HCT116 (cell line): Measurements from ENCODE around the gene AKAP13. TPM values are rescaled to one million over a fixed set of nuclear protein-coding genes. Genes with fewer than 3 reads are reported as not detected.

Experiments used
- ATAC-seq: fragments of 200-7000 bp; cut with Tn5 transposase; 2 replicates; pipeline ENCODE4 v1.9.1; 2020; ENCODE audit warnings: mild to moderate bottlenecking, moderate library complexity
- BruUV-seq: library from RNA; stranded (reverse); fragments of 400-500 nt; replicated peaks from 2 replicates; lab custom pipeline; 2021; lab: Mats Ljungman, UMichigan
- CTCF ChIA-PET: fragments of 300-600 bp; sonication (Branson Sonifier 250); formaldehyde crosslinking; loops from one replicate; lab custom pipeline; 2021; ENCODE audit warnings: antibody characterized with exemption; lab: Charles Lee
- POLR2A ChIA-PET: fragments of 300-600, 350-600 bp; sonication (Branson Sonifier 250); formaldehyde crosslinking; loops from one replicate; lab custom pipeline; 2021; ENCODE audit warnings: antibody characterized with exemption; lab: Charles Lee
- RAD21 ChIA-PET, 2 experiments: fragments of 300-600 bp; sonication (Branson Sonifier 250); formaldehyde crosslinking; loops; one replicate each; lab custom pipeline; 2023; ENCODE audit warnings: low total read pairs in 2 of 2; ENCODE audit not compliant: uncharacterized antibody in 2 of 2, unreplicated experiment in 2 of 2, low non-redundant PET in 1 of 2; lab: Charles Lee
- DNase-seq: peaks from one replicate; pipeline ENCODE4 v3.0.0-alpha.2; 2010; ENCODE audit warnings: low read depth, low spot score
- H2AFZ ChIP-seq: fragments of 200-600 bp; shearing (Covaris generic), sonication (generic); 2 replicates; pipeline ENCODE4 v1.6.1; 2017; ENCODE audit warnings: low read depth, mixed run types, mixed read lengths, antibody characterized with exemption, low read length; ENCODE audit not compliant: poor library complexity, severe bottlenecking
- H3K27ac ChIP-seq: 2 replicates; pipeline ENCODE4 v1.5.1; 2012; ENCODE audit warnings: low read depth, low read length
- H3K27me3 ChIP-seq: fragments of 200-600 bp; sonication (generic); 2 replicates; pipeline ENCODE4 v1.6.1; 2016; ENCODE audit warnings: mixed run types, low read length, mixed read lengths; ENCODE audit not compliant: insufficient read depth
- H3K36me3 ChIP-seq, 2 experiments: fragments of 200-500 bp in 1 of 2; fragments of 200-600 bp in 1 of 2; sonication (Bioruptor generic) in 1 of 2; sonication (generic) in 1 of 2; 2 replicates each; pipeline versions ENCODE4 v1.5.1 to v1.6.1; 2014 to 2016; ENCODE audit warnings: low read length in 2 of 2, inconsistent platforms in 1 of 2, mixed read lengths in 1 of 2, mixed run types in 1 of 2; ENCODE audit not compliant: insufficient read depth in 2 of 2, control insufficient read depth in 1 of 2
- H3K4me1 ChIP-seq, 2 experiments: fragments of 200-600 bp in 1 of 2; sonication (generic) in 1 of 2; 2 replicates each; pipeline versions ENCODE4 v1.5.1 to v1.6.1; 2012 to 2017; ENCODE audit warnings: low read length in 2 of 2, inconsistent platforms in 1 of 2, mild to moderate bottlenecking in 1 of 2, mixed read lengths in 1 of 2, mixed run types in 1 of 2, moderate library complexity in 1 of 2; ENCODE audit not compliant: insufficient read depth in 2 of 2, control insufficient read depth in 1 of 2
- H3K4me2 ChIP-seq: fragments of 200-600 bp; sonication (generic); 2 replicates; pipeline ENCODE4 v1.6.1; 2017; ENCODE audit warnings: mixed run types, low read length, mixed read lengths
- H3K4me3 ChIP-seq, 2 experiments: fragments of 200-600 bp in 1 of 2; sonication (generic) in 1 of 2; replicated peaks in 1 of 2; 2 replicates each; pipeline ENCODE4 v1.5.1; 2011 to 2016; ENCODE audit warnings: low read length in 2 of 2, control low read depth in 1 of 2, low read depth in 1 of 2, mild to moderate bottlenecking in 1 of 2, mixed read lengths in 1 of 2, mixed run types in 1 of 2
- H3K79me2 ChIP-seq: fragments of 200-600 bp; sonication (generic); 2 replicates; pipeline ENCODE4 v1.6.1; 2017; ENCODE audit warnings: mild to moderate bottlenecking, mixed run types, low read length, moderate library complexity, mixed read lengths; ENCODE audit not compliant: insufficient read depth
- H3K9ac ChIP-seq: fragments of 200-600 bp; sonication (generic); 2 replicates; pipeline ENCODE4 v1.6.1; 2016; ENCODE audit warnings: low read length, mixed read lengths
- H3K9me2 ChIP-seq: fragments of 200-600 bp; sonication (generic), shearing (Covaris generic); 2 replicates; pipeline ENCODE4 v1.6.1; 2017; ENCODE audit warnings: mixed run types, mild to moderate bottlenecking, moderate library complexity; ENCODE audit not compliant: insufficient read depth
- H3K9me3 ChIP-seq, 2 experiments: fragments of 200-500 bp in 1 of 2; fragments of 200-600 bp in 1 of 2; sonication (Bioruptor generic) in 1 of 2; sonication (generic) in 1 of 2; 2 replicates each; pipeline ENCODE4 v1.6.1; 2014 to 2017; ENCODE audit warnings: low read length in 2 of 2, mixed read lengths in 2 of 2, inconsistent platforms in 1 of 2, low read depth in 1 of 2, mild to moderate bottlenecking in 1 of 2, mixed run types in 1 of 2, moderate library complexity in 1 of 2; ENCODE audit not compliant: control insufficient read depth in 1 of 2, insufficient read depth in 1 of 2
- H4K20me1 ChIP-seq: fragments of 200-600 bp; sonication (generic), shearing (Covaris generic); 2 replicates; pipeline ENCODE4 v1.6.1; 2017; ENCODE audit warnings: mixed run types, mild to moderate bottlenecking, moderate library complexity; ENCODE audit not compliant: insufficient read depth
- CBX3 ChIP-seq: IDR thresholded peaks from 2 replicates; pipeline ENCODE4 v1.6.1; 2012; ENCODE audit warnings: low read depth
- CEBPB ChIP-seq: IDR thresholded peaks from 2 replicates; pipeline ENCODE4 v1.6.1; 2012; ENCODE audit warnings: low read depth
- EGR1 ChIP-seq: IDR thresholded peaks from 2 replicates; pipeline ENCODE4 v1.6.1; 2012; ENCODE audit warnings: low read depth
- ELF1 ChIP-seq: IDR thresholded peaks from 2 replicates; pipeline ENCODE4 v1.6.1; 2012; ENCODE audit warnings: low read depth, borderline replicate concordance
- EZH2phosphoT487 ChIP-seq: fragments of 200-600 bp; IDR thresholded peaks from 2 replicates; pipeline ENCODE4 v1.6.1; 2018; ENCODE audit warnings: antibody characterized with exemption, borderline replicate concordance
- FOSL1 ChIP-seq: IDR thresholded peaks from 2 replicates; pipeline ENCODE4 v1.6.1; 2012; ENCODE audit warnings: low read depth
- JUND ChIP-seq: IDR thresholded peaks from 2 replicates; pipeline ENCODE4 v1.6.1; 2012
- MAX ChIP-seq: IDR thresholded peaks from 2 replicates; pipeline ENCODE4 v1.6.1; 2012
- POLR2A ChIP-seq: IDR thresholded peaks from 2 replicates; pipeline ENCODE4 v1.7.0; 2011; ENCODE audit warnings: borderline replicate concordance; ENCODE audit not compliant: insufficient read depth, insufficient read length; ENCODE audit errors: extremely low read depth
- POLR2AphosphoS5 ChIP-seq: IDR thresholded peaks from 2 replicates; pipeline ENCODE4 v1.6.1; 2011; ENCODE audit warnings: mild to moderate bottlenecking, low read depth, low read length, moderate library complexity
- RAD21 ChIP-seq: IDR thresholded peaks from 2 replicates; pipeline ENCODE4 v1.6.1; 2012; ENCODE audit warnings: low read depth, mild to moderate bottlenecking
- SIN3A ChIP-seq: IDR thresholded peaks from 2 replicates; pipeline ENCODE4 v1.6.1; 2012; ENCODE audit warnings: low read depth
- TCF7L2 ChIP-seq: IDR thresholded peaks from 2 replicates; pipeline ENCODE4 v1.7.0; 2011; ENCODE audit warnings: borderline replicate concordance, inconsistent platforms; ENCODE audit not compliant: insufficient read depth, insufficient read length; ENCODE audit errors: extremely low read depth
- YY1 ChIP-seq: IDR thresholded peaks from 2 replicates; pipeline ENCODE4 v1.6.1; 2011; ENCODE audit warnings: low read length, low read depth, moderate library complexity, mild to moderate bottlenecking; ENCODE audit not compliant: insufficient replicate concordance; ENCODE audit errors: extremely low read depth
- intact Hi-C: fragments of 100-400 bp; cut with micrococcal nuclease; formaldehyde crosslinking; loops from 2 replicates; pipeline ENCODE4 v1.10.0; 2022
- total RNA-seq: library from RNA; stranded (reverse); gene quantifications from one replicate; pipeline ENCODE4 v1.2.1, GENCODE V29; 2021; ENCODE audit not compliant: unreplicated experiment
- TF ChIP-seq, protein P1 (sequence below): IDR thresholded peaks from 2 replicates; pipeline ENCODE4 v1.6.1; 2012; ENCODE audit warnings: low read depth
- TF ChIP-seq, protein P2 (sequence below), 3 experiments: fragments of 200-600 bp in 1 of 3; sonication (generic) in 1 of 3; IDR thresholded peaks in 2 of 3; conservative IDR thresholded peaks in 1 of 3; 2 replicates each; pipeline ENCODE4 v1.5.1; 2012 to 2017; ENCODE audit warnings: low read depth in 2 of 3, low read length in 2 of 3, antibody characterized with exemption in 1 of 3, borderline replicate concordance in 1 of 3, control low read depth in 1 of 3, mild to moderate bottlenecking in 1 of 3, mixed read lengths in 1 of 3, mixed run types in 1 of 3, moderate library complexity in 1 of 3; ENCODE audit not compliant: insufficient read depth in 1 of 3
- TF ChIP-seq, protein P3 (sequence below): IDR thresholded peaks from 2 replicates; pipeline ENCODE4 v1.6.1; 2012

AKAP13 gene
- total RNA-seq, 1 experiment from 2014 or later = 43.1 TPM

DNA sequence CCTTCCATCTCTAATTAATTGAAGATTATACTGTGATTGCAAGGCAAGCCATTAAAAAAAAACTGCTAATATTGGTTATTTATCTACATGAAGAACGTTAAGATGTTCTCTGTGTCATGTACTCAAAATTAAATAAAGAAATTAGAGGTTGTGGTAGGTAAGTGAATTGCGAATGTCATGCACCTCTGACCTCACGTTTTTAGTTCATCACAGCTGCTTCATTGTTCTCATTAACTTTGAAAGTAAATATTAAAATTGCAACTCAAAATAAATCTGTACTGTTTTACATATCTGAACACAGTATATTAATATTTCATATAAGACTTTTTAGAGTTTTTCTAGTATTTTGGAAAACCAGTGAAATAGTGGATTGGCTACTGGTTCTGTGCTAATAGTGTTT, 320.4 kb downstream of the AKAP13 start:
- intact Hi-C loops = no loop called here
- Histone ChIP-seq H3K9me2 (no peaks in the 10 kb centered on the region), H4K20me1 (no peaks in the 10 kb centered on the region), H3K4me1 (no peaks in the 10 kb centered on the region), H3K27ac (no peak overlapping the region), H3K9ac (no peak overlapping the region), H3K4me2 (no peak overlapping the region), H3K27me3 (no peaks in the 10 kb centered on the region), H3K79me2 (no peaks in the 10 kb centered on the region), H3K9me3 (no peaks in the 10 kb centered on the region)
- BruUV-seq = no TSS peak
- RAD21 ChIA-PET = no interaction called here
- POLR2A ChIA-PET = no interaction called here
- TF ChIP-seq JUND (no peak), RAD21 (no peak), MAX (no peak), POLR2A (no peak), YY1 (no peak), CBX3 (no peak), POLR2AphosphoS5 (no peak), FOSL1 (no peak), EGR1 (no peak), ELF1 (no peak), SIN3A (no peak), TCF7L2 (no peak), CEBPB (no peak), EZH2phosphoT487 (no peak)
- TF ChIP-seq, protein P1, sequence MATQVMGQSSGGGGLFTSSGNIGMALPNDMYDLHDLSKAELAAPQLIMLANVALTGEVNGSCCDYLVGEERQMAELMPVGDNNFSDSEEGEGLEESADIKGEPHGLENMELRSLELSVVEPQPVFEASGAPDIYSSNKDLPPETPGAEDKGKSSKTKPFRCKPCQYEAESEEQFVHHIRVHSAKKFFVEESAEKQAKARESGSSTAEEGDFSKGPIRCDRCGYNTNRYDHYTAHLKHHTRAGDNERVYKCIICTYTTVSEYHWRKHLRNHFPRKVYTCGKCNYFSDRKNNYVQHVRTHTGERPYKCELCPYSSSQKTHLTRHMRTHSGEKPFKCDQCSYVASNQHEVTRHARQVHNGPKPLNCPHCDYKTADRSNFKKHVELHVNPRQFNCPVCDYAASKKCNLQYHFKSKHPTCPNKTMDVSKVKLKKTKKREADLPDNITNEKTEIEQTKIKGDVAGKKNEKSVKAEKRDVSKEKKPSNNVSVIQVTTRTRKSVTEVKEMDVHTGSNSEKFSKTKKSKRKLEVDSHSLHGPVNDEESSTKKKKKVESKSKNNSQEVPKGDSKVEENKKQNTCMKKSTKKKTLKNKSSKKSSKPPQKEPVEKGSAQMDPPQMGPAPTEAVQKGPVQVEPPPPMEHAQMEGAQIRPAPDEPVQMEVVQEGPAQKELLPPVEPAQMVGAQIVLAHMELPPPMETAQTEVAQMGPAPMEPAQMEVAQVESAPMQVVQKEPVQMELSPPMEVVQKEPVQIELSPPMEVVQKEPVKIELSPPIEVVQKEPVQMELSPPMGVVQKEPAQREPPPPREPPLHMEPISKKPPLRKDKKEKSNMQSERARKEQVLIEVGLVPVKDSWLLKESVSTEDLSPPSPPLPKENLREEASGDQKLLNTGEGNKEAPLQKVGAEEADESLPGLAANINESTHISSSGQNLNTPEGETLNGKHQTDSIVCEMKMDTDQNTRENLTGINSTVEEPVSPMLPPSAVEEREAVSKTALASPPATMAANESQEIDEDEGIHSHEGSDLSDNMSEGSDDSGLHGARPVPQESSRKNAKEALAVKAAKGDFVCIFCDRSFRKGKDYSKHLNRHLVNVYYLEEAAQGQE = no peak
- TF ChIP-seq, protein P2, sequence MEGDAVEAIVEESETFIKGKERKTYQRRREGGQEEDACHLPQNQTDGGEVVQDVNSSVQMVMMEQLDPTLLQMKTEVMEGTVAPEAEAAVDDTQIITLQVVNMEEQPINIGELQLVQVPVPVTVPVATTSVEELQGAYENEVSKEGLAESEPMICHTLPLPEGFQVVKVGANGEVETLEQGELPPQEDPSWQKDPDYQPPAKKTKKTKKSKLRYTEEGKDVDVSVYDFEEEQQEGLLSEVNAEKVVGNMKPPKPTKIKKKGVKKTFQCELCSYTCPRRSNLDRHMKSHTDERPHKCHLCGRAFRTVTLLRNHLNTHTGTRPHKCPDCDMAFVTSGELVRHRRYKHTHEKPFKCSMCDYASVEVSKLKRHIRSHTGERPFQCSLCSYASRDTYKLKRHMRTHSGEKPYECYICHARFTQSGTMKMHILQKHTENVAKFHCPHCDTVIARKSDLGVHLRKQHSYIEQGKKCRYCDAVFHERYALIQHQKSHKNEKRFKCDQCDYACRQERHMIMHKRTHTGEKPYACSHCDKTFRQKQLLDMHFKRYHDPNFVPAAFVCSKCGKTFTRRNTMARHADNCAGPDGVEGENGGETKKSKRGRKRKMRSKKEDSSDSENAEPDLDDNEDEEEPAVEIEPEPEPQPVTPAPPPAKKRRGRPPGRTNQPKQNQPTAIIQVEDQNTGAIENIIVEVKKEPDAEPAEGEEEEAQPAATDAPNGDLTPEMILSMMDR (IDR thresholded peaks at IDR 0.05 in 2 of 3, conservative IDR thresholded peaks at IDR 0.05 in 1 of 3; ENCODE audit: borderline replicate concordance in 1 of 3, insufficient read depth in 1 of 3, low read depth in 2 of 3, low read length in 2 of 3) = no peak
- TF ChIP-seq, protein P3, sequence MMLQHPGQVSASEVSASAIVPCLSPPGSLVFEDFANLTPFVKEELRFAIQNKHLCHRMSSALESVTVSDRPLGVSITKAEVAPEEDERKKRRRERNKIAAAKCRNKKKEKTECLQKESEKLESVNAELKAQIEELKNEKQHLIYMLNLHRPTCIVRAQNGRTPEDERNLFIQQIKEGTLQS = no peak
- TF ChIP-seq, all 23 proteins: peak for 0
- H3K36me3 ChIP-seq = 0 out of 4 replicates have a peak, but pooled peaks cover 0 to 2% of the 10 kb centered on the region in 2 experiments
- CTCF ChIA-PET = no interaction called here
- DNase-seq (no peak), ATAC-seq (no peak)
- H2AFZ ChIP-seq = no peak overlapping the region
- H3K4me3 ChIP-seq = no peak overlapping the region
